GM21390 (cell line): ENCODE data around the gene PCGF3.
A peak's percentile ranks its signal among the peaks of the same experiment; 100 is the strongest.
"Not testable (repeated sequence)": the region's sequence is repeated elsewhere in the genome, so short reads cannot be mapped to it uniquely, and the experiment has no call there.

Experiments
- ATAC-seq: cut with Tn5 transposase; IDR thresholded peaks from one replicate; pipeline ENCODE4 v1.9.1; 2021; ENCODE audit not compliant: unreplicated experiment

Gene PCGF3

DNA sequence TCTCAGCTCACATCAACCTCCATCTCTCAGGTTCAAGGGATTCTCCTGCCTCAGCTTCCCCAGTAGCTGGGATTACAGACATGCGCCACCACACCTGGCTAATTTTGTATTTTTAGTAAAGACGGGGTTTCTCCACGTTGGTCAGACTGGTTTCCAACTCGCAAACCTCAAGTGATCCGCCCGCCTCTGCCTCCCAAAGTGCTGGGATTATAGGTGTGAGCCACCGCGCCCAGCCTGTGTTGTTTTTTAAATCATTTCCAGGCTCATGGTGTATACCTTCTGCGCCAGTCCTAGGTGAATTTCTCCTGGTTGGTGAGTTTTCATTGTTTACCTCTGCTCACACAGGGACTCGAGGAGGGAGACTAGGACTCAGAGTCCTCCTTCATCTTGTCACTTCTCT lies 74.6 kb downstream of the PCGF3 start:
- ATAC-seq: not testable (repeated sequence)

DNA sequence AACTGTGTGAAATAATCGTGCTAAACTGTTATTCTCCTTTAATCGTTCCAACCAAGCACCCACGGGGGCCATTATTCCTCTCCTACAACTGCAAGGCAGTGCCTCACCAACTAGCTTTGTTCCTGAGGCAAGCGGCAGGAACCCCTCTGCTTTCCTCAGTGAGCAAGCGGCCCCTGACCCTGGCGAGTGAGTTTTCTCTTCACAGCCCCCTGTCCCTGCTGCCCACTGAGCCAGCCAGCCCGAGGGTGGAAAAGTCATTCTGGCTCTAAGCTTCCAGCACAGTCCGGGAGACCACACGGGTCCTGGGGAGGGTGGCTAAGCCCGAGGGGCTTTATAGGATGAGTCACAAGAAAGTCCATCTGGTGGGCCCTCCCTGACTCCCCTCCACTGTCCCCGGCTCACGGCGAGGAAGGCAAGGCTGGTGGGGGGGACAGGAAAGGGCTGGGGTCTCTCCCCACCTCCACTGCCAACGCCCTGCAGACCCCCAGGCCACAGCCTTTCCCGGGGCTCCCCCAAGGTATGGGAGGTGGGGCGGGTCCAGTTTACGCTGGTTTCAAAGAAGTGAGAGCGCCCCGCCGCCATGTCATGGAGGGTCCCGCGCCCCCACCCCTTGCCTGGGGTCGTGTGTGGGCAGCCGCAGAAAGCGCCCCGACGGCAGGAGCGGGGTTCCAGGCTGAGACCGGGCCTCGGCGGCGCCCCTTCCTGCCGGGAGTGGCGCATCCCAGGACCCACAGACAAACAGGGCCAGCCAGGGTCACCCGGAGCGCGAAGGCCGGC lies 75.3 kb downstream of the PCGF3 start:
- peak; percentile 2 for ATAC-seq

DNA sequence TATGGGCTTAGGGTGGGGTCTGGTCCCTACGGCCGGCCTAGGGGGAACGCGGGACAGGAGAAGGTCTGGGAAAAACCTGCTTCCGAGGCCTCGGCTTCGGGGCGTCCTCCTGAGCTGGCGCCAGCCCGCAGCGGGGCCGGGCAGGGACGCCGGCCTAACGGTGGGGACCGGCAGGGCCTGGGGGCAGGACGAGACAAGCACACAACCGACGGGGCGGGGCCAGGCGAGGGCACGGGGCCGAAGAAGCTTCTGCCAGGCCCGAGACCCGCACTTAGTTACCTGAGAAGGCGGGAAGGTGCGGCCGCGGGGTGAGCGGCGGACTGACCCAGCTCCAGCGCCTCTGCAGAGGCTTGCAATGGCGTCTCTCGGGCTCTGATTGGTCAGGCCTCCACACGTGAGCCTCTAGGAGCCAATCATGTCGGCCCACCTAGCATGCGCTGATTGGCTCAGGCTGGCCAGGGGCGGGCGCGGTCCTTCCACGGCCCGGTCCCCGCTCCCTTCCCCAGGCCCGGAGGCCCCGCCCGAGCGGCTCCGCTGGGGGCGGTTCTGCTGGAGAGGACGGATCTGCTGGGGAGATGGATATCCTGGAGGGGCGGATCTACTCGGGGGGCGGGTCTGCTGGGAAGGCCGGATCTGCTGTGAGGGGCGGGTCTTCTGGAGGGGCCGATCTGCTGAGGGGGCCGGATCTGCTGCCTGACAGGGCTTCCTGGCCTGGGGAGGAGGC lies 76.0 kb downstream of the PCGF3 start:
- ATAC-seq: peak; percentile 91

DNA sequence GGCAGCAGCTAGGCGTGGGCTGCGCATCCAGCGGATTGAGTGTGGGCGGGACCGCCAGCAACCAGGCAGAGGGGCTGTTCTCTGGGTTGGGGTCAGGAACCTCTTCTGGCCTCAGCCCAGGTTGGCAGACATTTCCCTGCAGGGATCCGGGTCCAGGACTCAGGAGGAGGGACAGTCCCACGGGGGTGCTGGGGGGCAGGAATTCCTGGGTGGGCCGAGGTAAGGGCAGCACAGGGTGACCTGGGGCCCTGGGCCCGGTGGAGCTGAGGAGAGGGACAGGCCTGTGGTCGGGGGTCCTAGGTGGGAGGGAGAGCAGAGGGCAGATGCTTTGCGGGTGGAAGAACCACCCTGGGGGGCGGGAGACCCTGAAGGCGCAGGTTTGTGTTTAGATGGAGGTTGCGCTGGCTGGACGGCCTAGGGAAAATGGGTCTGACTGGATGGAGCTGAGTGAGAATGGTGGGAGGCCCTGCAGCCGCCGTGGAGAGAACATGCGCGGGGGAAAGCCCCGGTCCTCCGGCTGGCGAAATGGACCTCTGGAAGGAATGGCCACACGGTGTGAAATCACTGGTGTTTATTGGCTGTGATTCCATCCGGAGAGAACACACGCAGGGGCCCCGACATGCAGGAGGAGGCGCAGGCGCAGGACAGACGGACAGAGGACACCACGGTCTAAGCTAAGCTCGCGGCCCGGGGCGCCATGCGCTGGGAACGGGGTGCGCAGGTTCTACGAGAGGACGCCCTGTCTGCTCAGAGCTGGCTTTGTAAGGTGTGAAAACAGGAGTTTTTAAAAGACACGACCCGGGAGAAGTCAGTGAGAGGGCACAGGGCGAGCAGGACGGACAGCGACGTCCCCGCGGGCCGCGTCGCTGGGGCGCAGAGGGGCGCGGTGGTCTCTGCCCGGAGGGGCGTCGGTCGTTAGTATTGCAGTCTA lies 79.0 kb downstream of the PCGF3 start:
- ATAC-seq: no peak

DNA sequence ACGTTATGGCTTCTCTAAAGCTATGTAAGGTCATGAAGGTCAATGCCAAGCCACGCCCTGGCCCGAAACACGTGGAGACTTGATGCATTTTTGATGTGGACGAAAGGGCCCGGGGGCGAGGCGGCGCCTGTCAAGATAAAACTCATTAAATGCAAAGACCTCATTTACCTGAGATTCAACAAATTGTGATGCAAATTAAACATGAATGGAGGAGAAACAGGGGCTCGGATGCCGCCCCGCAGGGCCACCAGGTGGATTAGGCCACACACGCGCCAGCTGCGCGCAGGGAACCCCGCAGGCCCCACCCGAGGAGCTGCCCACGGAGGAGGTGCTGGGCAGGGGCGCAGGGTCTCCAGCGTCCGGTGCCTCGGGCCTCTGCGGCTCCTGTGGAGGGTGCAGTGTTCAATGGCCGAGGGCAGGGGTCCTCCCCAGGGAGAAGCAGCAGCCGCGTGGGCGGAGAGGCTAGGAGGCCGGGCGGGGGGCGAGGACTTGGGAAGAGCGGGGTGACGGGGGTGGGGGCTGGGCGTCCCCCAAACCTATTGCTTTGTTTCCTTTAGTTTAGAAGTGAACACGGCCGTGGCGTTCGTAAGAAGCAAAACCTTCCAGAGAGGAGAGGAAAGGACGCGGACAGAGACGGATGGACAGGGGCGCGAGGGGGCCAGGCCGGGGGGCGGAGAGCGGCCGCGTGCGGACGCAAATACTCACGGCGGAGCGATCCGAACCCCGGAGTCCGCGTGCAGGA lies 79.9 kb downstream of the PCGF3 start:
- ATAC-seq: no peak

DNA sequence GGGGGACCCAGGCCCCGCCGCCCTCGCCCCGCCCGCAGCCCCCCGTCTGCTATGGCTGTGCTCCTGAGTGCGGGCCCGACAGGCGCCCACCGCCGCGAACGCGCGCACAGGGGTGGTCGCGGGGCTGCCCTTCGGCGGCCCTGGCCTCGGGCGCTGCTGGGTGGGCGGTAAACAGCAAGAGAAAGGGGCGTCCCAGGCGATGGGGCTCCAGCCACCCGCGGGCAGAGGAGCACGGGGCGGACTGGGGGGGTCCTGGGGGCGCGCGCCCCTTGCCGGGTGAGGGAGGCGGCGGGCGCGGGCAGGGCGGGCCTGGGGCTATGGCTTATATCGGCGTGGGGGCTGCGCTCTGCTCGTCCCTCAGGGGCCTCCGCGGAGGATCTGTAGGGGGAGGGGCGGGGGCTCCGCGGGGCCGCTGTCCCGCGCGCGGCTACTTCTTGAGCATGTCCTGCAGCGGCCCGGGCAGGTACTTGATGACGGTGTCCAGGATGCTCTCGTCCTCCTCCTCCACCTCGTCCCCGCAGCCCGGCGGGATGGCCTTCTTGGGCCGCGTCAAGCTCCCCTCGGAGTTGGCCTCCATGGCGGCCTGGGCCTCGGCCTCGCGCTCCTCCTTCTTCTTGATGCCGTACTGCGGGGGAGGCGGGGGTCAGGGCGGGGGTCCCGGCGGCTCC lies 80.6 kb downstream of the PCGF3 start:
- no peak for ATAC-seq

DNA sequence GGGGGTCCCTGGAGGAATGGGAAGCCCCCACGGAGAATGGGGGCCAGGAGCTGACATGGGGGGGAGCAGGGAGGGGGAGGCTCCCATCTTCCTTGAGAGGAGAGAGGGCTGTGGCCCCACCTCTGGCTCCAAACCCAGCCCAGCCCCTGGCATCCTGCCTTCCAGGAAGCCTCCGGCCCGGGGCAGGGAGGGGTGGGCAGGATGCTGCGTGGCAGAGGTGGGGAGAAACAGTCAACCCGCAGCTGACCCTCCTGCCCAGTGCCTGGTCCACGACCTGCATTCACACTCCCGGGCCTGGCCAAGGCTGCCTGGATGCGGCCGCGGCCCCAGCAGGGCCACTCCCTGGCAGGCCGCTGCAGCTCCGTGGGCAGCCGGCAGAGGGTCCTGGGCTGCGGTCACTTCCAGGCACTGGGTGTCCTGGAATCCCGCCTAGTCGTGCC lies 81.2 kb downstream of the PCGF3 start:
- ATAC-seq: no peak

DNA sequence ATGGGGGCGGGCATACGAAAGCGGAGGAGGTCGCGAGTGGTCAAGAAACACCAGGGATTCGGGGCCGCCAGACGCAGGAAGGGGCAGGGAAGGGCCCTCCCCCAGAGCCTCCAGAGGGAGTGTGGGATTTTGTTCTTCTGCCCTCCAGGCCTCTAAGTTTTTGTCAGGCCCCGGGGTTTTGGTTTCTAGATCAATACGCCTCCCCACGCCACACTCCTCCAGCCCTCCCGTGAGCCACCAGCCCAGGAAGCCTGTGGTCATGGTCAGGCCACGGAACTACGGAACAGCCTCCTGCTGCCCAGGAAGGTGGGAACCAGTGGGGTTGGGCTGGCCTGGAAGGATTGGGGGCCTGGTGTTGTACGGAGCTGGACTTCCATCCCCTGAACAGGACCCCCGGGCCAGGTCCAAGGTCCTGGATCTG lies 81.9 kb downstream of the PCGF3 start:
- no peak for ATAC-seq

DNA sequence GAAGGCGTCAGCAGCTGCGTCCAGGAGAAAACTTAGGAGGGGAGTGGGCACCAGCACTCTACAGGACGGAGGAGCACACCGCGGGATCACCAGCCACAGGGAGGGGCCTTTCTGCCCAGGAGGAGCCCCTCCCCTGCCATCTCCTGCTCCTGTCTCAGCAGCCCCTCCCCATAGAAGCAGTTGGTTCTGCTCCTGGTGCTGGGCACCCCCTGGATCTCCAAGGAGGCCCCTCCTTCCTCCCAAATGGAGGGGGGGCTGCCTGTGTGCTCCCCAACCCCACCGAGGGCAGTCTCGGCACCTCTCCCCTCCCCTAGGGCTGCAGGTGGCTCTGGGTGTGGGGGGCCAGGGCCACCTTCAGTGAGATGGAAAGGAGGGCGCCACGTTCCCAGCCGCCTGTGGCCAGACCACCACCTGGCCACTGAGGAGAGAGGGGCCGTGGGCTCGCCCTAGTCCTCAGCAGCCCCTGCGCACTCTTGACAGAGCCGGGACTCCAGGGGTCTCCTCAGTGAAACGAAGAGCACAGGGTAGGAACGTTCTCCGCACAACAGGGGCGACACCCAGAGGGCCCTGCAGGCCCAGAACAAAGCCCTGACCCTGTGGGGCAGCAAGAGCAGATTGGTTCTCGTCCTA lies 82.5 kb downstream of the PCGF3 start:
- ATAC-seq: no peak

DNA sequence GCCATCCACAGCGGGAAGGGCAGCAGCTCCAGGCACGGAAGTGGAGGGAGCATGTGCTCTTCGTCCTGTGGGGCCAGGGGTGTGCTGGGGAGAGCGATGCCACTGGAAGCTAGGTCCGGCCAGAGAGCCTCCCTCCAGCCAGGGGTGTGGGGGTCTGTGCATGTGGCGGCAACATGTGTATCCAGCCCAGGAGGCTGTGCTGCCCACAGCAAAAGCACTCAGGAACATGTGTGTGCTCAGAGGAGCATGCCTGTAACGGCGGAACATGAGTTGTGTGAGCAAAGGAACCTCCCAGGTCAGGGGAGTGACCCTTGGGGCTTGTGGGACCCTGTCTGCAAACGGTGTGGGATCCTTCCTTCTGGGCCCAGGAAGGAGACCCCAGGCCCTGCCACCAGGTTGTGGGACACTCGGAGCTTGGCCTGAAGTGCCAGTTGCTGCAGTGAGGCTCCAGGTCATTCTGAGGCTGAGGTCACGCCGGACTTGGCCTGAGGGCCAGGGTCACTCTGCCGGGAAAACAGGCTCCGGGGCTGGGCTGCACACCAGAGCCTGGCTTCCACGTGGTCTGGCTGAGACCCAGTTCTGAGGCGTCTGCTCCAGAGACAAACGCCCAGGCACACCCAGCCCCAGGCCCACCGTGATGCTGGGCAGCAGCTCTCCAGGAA lies 83.1 kb downstream of the PCGF3 start:
- ATAC-seq: no peak

DNA sequence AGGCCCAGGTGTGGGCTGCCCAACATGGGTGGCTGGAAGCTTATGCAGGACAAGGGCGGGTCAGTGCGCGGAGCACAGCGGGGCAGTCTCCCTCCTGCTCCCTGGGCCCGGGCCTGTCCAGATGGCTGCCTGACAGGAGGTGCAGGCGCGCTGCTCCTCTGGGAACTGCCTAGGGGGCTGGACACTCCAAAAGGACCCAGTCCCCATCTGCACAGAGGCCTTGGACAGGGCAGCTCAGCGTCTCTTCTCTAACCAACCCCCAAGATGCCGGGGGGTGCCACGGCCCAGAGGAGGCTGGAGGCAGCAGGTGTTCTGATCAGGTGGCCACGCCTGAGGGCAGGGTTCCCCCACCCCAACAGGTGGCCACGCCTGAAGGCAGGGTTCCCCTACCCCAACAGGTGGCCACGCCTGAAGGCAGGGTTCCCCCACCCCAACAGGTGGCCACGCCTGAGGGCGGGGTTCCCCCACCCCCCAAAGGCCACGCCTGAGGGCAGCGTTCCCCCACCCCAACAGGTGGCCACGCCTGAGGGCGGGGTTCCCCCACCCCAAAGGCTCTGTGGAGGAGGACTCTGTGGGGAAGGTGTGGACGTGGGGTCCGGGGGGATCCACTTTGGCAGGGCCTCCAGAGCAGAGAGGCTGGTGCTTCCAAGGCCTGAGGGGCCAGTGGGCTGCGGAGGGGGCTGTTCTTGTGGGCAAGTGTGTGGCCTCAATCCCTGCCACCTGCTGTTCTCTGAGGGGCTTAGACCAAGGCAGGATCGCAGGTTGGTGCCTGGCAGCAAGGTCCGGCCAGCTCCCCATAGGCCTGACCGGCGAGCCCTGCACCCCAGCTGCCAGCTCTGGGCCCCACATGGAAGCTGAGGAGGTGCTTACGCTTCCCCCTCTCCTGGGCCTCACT lies 84.2 kb downstream of the PCGF3 start:
- no peak for ATAC-seq

DNA sequence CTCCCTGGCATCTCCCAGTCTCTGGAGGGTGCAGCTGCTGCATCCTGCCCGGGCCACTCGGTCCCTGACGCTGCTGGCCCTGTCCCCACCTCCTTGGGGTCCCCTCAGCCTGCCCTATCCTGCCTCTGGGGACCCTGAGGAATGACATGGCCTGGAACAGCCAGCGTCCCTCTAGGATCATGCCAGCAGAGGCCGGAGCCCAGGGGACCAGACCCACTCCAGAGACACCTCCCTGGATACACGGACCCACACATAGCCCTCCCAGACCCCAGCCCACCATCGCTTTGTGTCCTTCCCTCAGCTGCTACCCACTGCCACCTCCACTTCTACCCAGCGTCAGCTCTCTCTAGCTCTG lies 84.8 kb downstream of the PCGF3 start:
- ATAC-seq: no peak

DNA sequence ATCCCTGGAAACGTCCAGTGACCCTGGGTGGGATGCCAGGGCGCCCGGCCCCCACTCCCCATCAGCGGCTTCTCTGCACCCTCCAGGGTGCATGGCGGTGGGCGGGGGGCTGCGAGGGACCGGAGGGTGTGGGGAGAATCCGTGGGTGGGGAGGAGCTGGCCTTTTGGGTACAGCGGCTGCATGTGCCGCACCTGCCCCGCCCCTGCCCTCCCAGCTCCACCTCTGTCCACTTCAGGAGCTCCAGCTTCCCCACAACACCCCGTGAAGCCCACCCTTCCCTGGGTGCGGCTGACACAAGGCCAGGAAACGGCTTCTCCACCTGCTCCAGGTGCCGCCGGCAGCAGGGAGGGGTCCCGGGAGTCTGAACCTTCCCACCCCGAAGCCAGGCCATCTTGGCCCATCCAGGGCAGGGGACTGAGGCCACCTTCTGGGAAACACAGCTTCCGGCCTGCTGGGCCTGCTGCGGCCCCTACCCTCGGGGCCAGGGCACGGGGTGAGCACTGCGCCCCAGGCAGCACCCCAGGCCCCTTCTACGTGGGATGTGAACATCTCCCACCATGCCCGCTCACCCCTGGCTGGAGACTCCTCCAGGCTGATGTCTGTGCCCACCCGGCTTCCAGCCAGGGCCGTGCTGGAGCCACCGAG lies 85.7 kb downstream of the PCGF3 start:
- no peak for ATAC-seq

DNA sequence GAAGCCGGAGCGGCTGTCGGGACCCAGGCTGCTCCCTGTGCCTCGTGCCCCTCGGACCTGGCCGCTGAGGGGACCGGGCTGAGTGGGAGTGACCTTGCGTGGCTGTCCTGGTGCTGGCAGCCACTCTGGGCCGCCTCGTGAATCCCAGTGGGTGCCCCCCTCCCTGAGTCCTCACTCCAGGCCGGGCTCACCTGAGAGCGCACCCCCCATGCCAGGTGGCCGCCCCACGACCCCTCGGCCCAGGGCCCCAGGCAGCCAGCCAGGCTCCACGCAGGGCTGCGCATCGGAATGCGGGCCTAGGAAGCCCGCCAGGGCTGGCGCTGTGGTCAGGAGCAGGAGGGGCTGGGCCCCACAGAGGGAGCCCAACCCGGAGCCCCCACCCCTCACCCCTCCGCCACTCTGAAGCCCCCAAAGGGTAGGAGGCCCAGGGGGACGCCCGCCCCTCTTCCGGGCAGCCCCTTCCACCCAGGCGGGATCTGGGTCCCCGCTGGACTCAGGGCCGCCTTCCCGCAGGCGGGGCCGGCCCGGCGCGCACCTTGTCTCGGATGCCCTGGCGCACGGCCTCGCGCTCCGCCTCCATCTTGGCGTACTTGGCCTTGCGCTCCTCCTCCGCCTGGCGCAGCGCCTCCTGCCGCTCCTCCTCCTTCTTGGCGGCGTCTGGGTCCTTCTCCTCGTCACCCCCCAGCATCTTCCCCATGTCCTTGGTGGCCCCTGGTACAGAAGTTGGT lies 86.4 kb downstream of the PCGF3 start:
- no peak for ATAC-seq

DNA sequence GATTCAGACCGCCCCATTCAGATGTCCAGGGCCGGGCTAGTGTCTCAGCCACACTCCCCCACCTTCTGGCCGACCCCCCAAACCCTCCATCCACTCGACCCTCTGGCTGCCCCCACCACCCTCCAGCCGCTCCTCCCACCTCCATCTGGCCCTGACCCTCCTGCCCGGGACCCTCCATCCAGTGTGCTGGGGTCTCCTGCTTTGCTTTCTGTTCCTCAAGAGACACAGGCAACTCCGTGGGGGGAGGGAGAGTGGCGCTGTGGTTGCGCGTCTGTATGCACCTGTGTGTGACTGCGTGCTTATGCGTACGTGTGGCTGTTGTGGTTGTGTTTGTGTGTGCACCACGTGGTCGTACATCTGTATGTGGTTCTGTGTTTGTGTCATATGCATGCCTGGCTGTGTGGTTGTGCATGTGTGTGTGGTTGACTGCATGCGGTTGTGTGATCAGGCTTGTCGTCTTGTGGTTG lies 87.0 kb downstream of the PCGF3 start:
- ATAC-seq: no peak

DNA sequence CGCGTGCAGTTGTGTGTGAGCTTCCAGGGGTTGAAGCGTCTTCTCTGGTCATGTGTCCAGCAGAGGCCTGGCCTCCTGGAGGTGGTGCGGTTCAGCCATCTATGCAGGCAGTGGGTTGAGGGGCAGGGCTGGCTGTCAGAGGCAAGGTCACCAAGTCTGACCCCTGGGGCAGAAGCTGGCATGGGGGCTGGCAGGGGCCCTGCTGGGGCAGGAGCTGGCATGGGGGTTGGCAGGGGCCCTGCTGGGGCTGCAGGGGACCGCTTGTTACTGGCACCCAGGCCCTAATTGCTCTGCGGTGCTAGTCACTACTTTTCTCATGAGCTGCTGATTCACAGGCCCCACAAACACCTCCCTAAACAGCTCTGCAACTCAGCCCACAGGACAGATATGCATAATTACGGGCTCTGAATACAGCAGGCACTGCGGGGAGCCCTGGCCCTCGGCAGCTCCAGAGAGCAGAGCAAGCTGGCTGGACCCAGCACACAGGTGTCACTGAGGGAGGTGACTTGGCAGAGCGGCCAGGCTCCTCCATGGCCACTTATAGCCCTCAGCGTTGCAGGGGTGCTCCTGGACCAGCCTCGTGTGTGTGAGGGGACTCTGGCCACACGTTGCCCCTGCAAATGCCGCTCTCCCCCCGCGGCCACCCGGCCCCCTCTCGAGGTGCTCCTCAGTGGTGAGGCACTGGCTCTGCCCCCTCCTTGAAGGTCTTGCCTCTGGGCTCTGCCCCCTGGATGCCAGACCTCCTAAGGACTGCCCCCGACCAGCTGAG lies 87.6 kb downstream of the PCGF3 start:
- ATAC-seq: no peak
